NCI-H82 (cell line): Measurements from ENCODE around the gene MKNK2.
"Not testable (repeated sequence)": the region's sequence is repeated elsewhere in the genome, so short reads cannot be mapped to it uniquely, and the experiment has no call there.

Experiments used
- DNase-seq: peaks from one replicate; lab custom pipeline; 2025; lab: John Stamatoyannopoulos, UW

The MKNK2 gene

GRCh38 chr19:2044709-2045500 is 6.1 kb downstream of the MKNK2 start:
- no peak for DNase-seq

- no peak for DNase-seq
Measured at GRCh38 chr19:2043961-2044708, 6.9 kb downstream of the MKNK2 start.

- no peak for DNase-seq
Measured at GRCh38 chr19:2043251-2043641, 7.8 kb downstream of the MKNK2 start.

- no peak for DNase-seq
Measured at GRCh38 chr19:2042485-2043250, 8.4 kb downstream of the MKNK2 start.

- peak; percentile 95 for DNase-seq
Measured at GRCh38 chr19:2041683-2042484, 9.2 kb downstream of the MKNK2 start.

GRCh38 chr19:2041433-2041682 is 9.7 kb downstream of the MKNK2 start:
- DNase-seq: peak; percentile 42

- DNase-seq: no peak
Measured at GRCh38 chr19:2040647-2041432, 10.2 kb downstream of the MKNK2 start.

GRCh38 chr19:2039959-2040646 is 10.9 kb downstream of the MKNK2 start:
- DNase-seq: no peak

GRCh38 chr19:2039089-2039958 is 11.7 kb downstream of the MKNK2 start:
- no peak for DNase-seq

GRCh38 chr19:2038284-2039088 is 12.6 kb downstream of the MKNK2 start:
- DNase-seq: no peak

- DNase-seq: no peak
Measured at GRCh38 chr19:2037651-2038255, 13.3 kb downstream of the MKNK2 start.

GRCh38 chr19:2036424-2036823 is 14.6 kb downstream of the MKNK2 start:
- no peak for DNase-seq

GRCh38 chr19:2035590-2035991 is 15.5 kb downstream of the MKNK2 start:
- no peak for DNase-seq

GRCh38 chr19:2034729-2035589 is 16.1 kb downstream of the MKNK2 start:
- peak; percentile 70 for DNase-seq

GRCh38 chr19:2034253-2034652 is 16.8 kb downstream of the MKNK2 start:
- DNase-seq: not testable (repeated sequence)

GRCh38 chr19:2033825-2034159 is 17.3 kb downstream of the MKNK2 start:
- no peak for DNase-seq

GRCh38 chr19:2033115-2033824 is 17.8 kb downstream of the MKNK2 start:
- DNase-seq: no peak
